A549 (cell line): ENCODE data around the gene MRPL18. TPM values are rescaled to one million over a fixed set of nuclear protein-coding genes. Genes with fewer than 3 reads are reported as not detected.

ENCODE experiments used
- ATAC-seq, 2 experiments: fragments of 200-7000 bp in 1 of 2; fragments of >200 bp in 1 of 2; cut with Nextera tagmentation in 1 of 2; cut with Tn5 transposase in 1 of 2; 3 replicates each; pipeline versions ENCODE4 v1.8.0 to v1.9.1; 2018 to 2020; ENCODE audit warnings: mild to moderate bottlenecking in 1 of 2, moderate library complexity in 1 of 2
- CTCF ChIA-PET: fragments of 300-600 bp; sonication (Branson Sonifier 250); formaldehyde crosslinking; extraction: SDS; loops from one replicate; lab custom pipeline; 2021; ENCODE audit warnings: antibody characterized with exemption, inconsistent platforms; lab: Yijun Ruan, JAX
- POLR2A ChIA-PET: fragments of 350-600 bp; formaldehyde crosslinking; extraction: SDS; loops from one replicate; lab custom pipeline; 2021; ENCODE audit warnings: antibody characterized with exemption, inconsistent platforms; lab: Yijun Ruan, JAX
- DNase-seq, 2 experiments: peaks; one replicate each; pipeline versions ENCODE4 v3.0.0 to v3.0.0-alpha.2; 2011 to 2016; ENCODE audit warnings: low read depth in 1 of 2, low spot score in 1 of 2
- FAIRE-seq: peaks from 2 replicates; lab custom pipeline; 2011; peaks lifted over from hg19 to GRCh38; lab: Jason Lieb, UNC
- H3K27ac ChIP-seq, 2 experiments: fragments of >200 bp; sonication (Bioruptor Twin); formaldehyde crosslinking; 3 replicates each; pipeline ENCODE4 v1.5.1; 2016 to 2017
- H3K4me1 ChIP-seq: fragments of >200 bp; sonication (Bioruptor Twin); formaldehyde crosslinking; 3 replicates; pipeline ENCODE4 v1.6.1; 2016
- H3K4me2 ChIP-seq: fragments of >200 bp; sonication (Bioruptor Twin); formaldehyde crosslinking; 3 replicates; pipeline ENCODE4 v1.6.1; 2016
- H3K4me3 ChIP-seq: fragments of >200 bp; sonication (Bioruptor Twin); formaldehyde crosslinking; 3 replicates; pipeline ENCODE4 v1.5.1; 2016
- H3K9me3 ChIP-seq: fragments of >200 bp; sonication (Bioruptor Twin); formaldehyde crosslinking; 3 replicates; pipeline ENCODE4 v1.6.1; 2016
- BHLHE40 ChIP-seq: IDR thresholded peaks from 2 replicates; pipeline ENCODE4 v1.6.1; 2012; ENCODE audit warnings: low read depth, low read length, inconsistent platforms
- CBX8 ChIP-seq: fragments of 200-600 bp; sonication (generic); IDR thresholded peaks from 2 replicates; pipeline ENCODE4 v1.6.1; 2016
- CHD4 ChIP-seq: fragments of 200-600 bp; sonication (generic); IDR thresholded peaks from 2 replicates; pipeline ENCODE4 v1.6.1; 2016; ENCODE audit warnings: antibody characterized with exemption, mild to moderate bottlenecking, borderline replicate concordance
- EHF ChIP-seq: fragments of 250-450 bp; sonication (Bioruptor Pico); IDR thresholded peaks from 2 replicates; pipeline ENCODE4 v1.5.0; 2020; ENCODE audit warnings: mild to moderate bottlenecking
- FOSB ChIP-seq: fragments of 250-450 bp; sonication (Bioruptor Pico); IDR thresholded peaks from 2 replicates; pipeline ENCODE4 v1.5.0; 2020; ENCODE audit warnings: mild to moderate bottlenecking, moderate library complexity
- FOXS1 ChIP-seq: fragments of 250-450 bp; sonication (Bioruptor Pico); IDR thresholded peaks from 2 replicates; pipeline ENCODE4 v1.5.0; 2020; ENCODE audit warnings: mild to moderate bottlenecking, moderate library complexity
- JUNB ChIP-seq: fragments of >200 bp; sonication (Bioruptor Twin); formaldehyde crosslinking; IDR thresholded peaks from 2 replicates; pipeline ENCODE4 v1.6.1; 2016
- MAFK ChIP-seq: fragments of 450-650 bp; IDR thresholded peaks from 2 replicates; pipeline ENCODE4 v1.6.1; 2014; ENCODE audit not compliant: partially characterized antibody
- MYC ChIP-seq: IDR thresholded peaks from 2 replicates; pipeline ENCODE4 v1.6.1; 2012; ENCODE audit warnings: mild to moderate bottlenecking, inconsistent platforms, low read length, improper control_type of control experiment, borderline replicate concordance
- NPAS2 ChIP-seq: fragments of 250-450 bp; sonication (Bioruptor Pico); IDR thresholded peaks from 2 replicates; pipeline ENCODE4 v1.8.0; 2022; ENCODE audit warnings: mild to moderate bottlenecking, moderate library complexity, borderline replicate concordance
- RAD21 ChIP-seq, 2 experiments: fragments of >200 bp in 1 of 2; sonication (Bioruptor Twin) in 1 of 2; formaldehyde crosslinking in 1 of 2; IDR thresholded peaks in 1 of 2; conservative IDR thresholded peaks in 1 of 2; 2 replicates in 1 of 2; 3 replicates in 1 of 2; pipeline ENCODE4 v1.6.1; 2012 to 2018; ENCODE audit warnings: inconsistent platforms in 1 of 2
- RCOR1 ChIP-seq: fragments of 150-350 bp; IDR thresholded peaks from 2 replicates; pipeline ENCODE4 v1.6.1; 2014; ENCODE audit warnings: antibody characterized with exemption, low read length, low read depth
- ZC3H11A ChIP-seq: fragments of 450-650 bp; IDR thresholded peaks from 2 replicates; pipeline ENCODE4 v1.6.1; 2014; ENCODE audit warnings: antibody characterized with exemption, mild to moderate bottlenecking
- ZNF302 ChIP-seq: fragments of 250-450 bp; sonication (Bioruptor Pico); IDR thresholded peaks from 2 replicates; pipeline ENCODE4 v1.9.0; 2021; ENCODE audit warnings: inconsistent platforms, mild to moderate bottlenecking, moderate library complexity
- WGBS: methylation state at CpG from one replicate; pipeline ENCODE4 v1.1.6; 2017; ENCODE audit errors: missing lambda C conversion rate; 5-methylcytosine and 5-hydroxymethylcytosine counted together
- polyA plus RNA-seq, 4 experiments: library from polyadenylated mRNA; depleted of rRNA in 3 of 4; stranded (reverse); fragments of >200 nt; fragmentation: RNase III in 1 of 4; extraction: RNeasy Plus Mini Kit Qiagen cat#74134 plus additional on column Dnase treatment in 1 of 4; gene quantifications; 2 replicates in 3 of 4; 3 replicates in 1 of 4; pipeline ENCODE4 v1.2.3, GENCODE V29; 2011 to 2017
- TF ChIP-seq, protein P1 (sequence below): fragments of >200 bp; sonication (Bioruptor Twin); formaldehyde crosslinking; IDR thresholded peaks from 3 replicates; pipeline ENCODE4 v1.6.1; 2016
- TF ChIP-seq, protein P2 (sequence below): fragments of 150-350 bp; IDR thresholded peaks from 2 replicates; pipeline ENCODE4 v1.6.1; 2014; ENCODE audit warnings: low read depth, mild to moderate bottlenecking, low read length
- TF ChIP-seq, protein P3 (sequence below): fragments of 450-650 bp; IDR thresholded peaks from 2 replicates; pipeline ENCODE4 v1.6.1; 2014; ENCODE audit warnings: antibody characterized with exemption
- TF ChIP-seq, protein P4 (sequence below): fragments of 250-450 bp; sonication (Bioruptor Pico); IDR thresholded peaks from 2 replicates; pipeline ENCODE4 v1.5.0; 2021; ENCODE audit warnings: mild to moderate bottlenecking, moderate library complexity, borderline replicate concordance
- TF ChIP-seq, protein P5 (sequence below): IDR thresholded peaks from 2 replicates; pipeline ENCODE4 v1.6.1; 2012; ENCODE audit warnings: low read depth, borderline replicate concordance
- TF ChIP-seq, protein P6 (sequence below): fragments of 200-600 bp; sonication (generic); IDR thresholded peaks from 2 replicates; pipeline ENCODE4 v1.6.1; 2016; ENCODE audit warnings: antibody characterized with exemption, mild to moderate bottlenecking, moderate library complexity
- TF ChIP-seq, protein P7 (sequence below): fragments of >200 bp; sonication (Bioruptor Twin); formaldehyde crosslinking; IDR thresholded peaks from 3 replicates; pipeline ENCODE4 v1.5.1; 2016
- TF ChIP-seq, protein P8 (sequence below): IDR thresholded peaks from 2 replicates; pipeline ENCODE4 v1.6.1; 2012
- TF ChIP-seq, protein P9 (sequence below): fragments of >200 bp; sonication (Bioruptor Twin); formaldehyde crosslinking; IDR thresholded peaks from 2 replicates; pipeline ENCODE4 v1.6.1; 2016

Gene MRPL18
- polyA plus RNA-seq, 2 of the 4 experiments (the other 2 are of a cell fraction) = 115 to 142 TPM

DNA sequence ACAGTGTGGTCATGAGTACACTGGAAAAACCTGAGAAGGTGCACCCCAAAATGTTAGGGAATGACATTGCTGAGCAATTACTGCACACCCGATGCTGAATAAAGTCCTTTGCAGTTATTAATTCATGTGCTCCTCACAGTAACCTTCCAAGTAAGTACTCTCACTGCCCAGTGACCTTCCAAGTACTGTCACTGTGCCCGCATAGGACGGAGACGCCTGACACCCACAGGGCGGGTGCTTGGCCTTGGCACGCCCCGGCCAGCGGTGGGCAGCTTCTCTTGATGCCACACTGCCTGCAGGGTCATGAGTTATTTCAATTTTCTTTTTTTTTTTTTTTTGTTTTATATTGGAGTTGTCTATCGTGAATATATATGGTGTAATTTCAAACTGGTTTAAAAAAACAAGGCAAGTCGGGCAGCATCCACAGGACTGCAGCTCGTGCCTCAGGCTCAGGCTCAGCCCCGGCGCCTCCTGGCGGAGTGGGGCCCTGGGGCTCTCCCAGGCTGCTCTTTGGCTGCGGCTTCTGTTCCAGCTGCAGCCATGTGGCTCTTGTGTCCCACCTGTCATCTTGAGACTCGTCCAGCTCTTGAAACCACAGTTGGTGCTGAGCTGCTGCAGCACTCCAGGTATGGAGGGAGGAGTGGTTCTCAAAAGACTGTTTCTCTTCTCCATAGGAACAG, 36.8 kb downstream of the MRPL18 start:
- H3K9me3 ChIP-seq = no peaks in the 10 kb centered on the region
- TF ChIP-seq, protein P1, sequence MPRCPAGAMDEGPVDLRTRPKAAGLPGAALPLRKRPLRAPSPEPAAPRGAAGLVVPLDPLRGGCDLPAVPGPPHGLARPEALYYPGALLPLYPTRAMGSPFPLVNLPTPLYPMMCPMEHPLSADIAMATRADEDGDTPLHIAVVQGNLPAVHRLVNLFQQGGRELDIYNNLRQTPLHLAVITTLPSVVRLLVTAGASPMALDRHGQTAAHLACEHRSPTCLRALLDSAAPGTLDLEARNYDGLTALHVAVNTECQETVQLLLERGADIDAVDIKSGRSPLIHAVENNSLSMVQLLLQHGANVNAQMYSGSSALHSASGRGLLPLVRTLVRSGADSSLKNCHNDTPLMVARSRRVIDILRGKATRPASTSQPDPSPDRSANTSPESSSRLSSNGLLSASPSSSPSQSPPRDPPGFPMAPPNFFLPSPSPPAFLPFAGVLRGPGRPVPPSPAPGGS = no peak
- TF ChIP-seq, protein P2, sequence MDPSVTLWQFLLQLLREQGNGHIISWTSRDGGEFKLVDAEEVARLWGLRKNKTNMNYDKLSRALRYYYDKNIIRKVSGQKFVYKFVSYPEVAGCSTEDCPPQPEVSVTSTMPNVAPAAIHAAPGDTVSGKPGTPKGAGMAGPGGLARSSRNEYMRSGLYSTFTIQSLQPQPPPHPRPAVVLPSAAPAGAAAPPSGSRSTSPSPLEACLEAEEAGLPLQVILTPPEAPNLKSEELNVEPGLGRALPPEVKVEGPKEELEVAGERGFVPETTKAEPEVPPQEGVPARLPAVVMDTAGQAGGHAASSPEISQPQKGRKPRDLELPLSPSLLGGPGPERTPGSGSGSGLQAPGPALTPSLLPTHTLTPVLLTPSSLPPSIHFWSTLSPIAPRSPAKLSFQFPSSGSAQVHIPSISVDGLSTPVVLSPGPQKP = no peak
- TF ChIP-seq, protein P3, sequence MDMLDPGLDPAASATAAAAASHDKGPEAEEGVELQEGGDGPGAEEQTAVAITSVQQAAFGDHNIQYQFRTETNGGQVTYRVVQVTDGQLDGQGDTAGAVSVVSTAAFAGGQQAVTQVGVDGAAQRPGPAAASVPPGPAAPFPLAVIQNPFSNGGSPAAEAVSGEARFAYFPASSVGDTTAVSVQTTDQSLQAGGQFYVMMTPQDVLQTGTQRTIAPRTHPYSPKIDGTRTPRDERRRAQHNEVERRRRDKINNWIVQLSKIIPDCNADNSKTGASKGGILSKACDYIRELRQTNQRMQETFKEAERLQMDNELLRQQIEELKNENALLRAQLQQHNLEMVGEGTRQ = no peak
- no peak for TF ChIP-seq RCOR1
- no peak for TF ChIP-seq FOXS1 (CRISPR knock-in tag)
- TF ChIP-seq BHLHE40 = no peak
- no peak for TF ChIP-seq MAFK
- TF ChIP-seq, protein P4, sequence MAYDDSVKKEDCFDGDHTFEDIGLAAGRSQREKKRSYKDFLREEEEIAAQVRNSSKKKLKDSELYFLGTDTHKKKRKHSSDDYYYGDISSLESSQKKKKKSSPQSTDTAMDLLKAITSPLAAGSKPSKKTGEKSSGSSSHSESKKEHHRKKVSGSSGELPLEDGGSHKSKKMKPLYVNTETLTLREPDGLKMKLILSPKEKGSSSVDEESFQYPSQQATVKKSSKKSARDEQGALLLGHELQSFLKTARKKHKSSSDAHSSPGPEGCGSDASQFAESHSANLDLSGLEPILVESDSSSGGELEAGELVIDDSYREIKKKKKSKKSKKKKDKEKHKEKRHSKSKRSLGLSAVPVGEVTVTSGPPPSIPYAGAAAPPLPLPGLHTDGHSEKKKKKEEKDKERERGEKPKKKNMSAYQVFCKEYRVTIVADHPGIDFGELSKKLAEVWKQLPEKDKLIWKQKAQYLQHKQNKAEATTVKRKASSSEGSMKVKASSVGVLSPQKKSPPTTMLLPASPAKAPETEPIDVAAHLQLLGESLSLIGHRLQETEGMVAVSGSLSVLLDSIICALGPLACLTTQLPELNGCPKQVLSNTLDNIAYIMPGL (CRISPR knock-in tag) = no peak
- TF ChIP-seq RAD21 (conservative IDR thresholded peaks at IDR 0.05 in 1 of 2, IDR thresholded peaks at IDR 0.05 in 1 of 2) = no peak
- no peak for TF ChIP-seq ZC3H11A
- no peak for TF ChIP-seq ZNF302 (CRISPR knock-in tag)
- TF ChIP-seq EHF (CRISPR knock-in tag) = no peak
- ChIA-PET POLR2A (no interaction called here), CTCF (interaction anchor here (0.6 kb wide), 1 partner anchor 18 kb away, joined by 3 read pairs; no protein-coding TSS in a partner anchor)
- H3K27ac ChIP-seq = no peak overlapping the region
- no peak for ATAC-seq
- 80% methylated on average over 14 of the region's 16 CpGs for WGBS
- no peak for FAIRE-seq
- no peaks in the 10 kb centered on the region for H3K4me1 ChIP-seq
- H3K4me3 ChIP-seq = no peak overlapping the region
- DNase-seq = no peak
- no peak overlapping the region for H3K4me2 ChIP-seq

DNA sequence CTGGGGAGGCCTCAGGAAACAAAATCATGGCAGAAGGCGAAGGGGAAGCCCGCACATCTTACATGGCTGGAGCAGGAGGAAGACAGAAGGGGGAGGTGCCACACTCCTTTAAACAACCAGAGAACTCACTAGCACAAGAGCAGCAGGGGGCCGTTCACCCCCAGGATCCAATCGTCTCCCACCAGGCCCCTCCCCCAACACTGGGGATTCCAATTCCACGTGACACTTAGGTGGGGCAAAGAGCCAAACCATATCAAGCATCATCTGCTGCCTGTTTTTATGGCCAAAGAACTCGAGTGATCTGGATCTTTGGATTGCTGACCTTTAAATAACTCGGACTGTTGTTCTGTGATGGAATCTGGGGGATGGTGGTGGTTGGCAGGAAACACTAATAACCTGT, 37.8 kb downstream of the MRPL18 start:
- DNase-seq (no peak), ATAC-seq (no peak), FAIRE-seq (no peak)
- POLR2A ChIA-PET = no interaction called here
- no peak overlapping the region for H3K4me3 ChIP-seq
- H3K4me1 ChIP-seq = no peaks in the 10 kb centered on the region
- no peaks in the 10 kb centered on the region for H3K9me3 ChIP-seq
- CTCF ChIA-PET = interaction anchor here (0.9 kb wide), 1 partner anchor 16 kb away, joined by 5 read pairs; no protein-coding TSS in a partner anchor
- 44% methylated on average over 7 of the region's 7 CpGs for WGBS
- H3K27ac ChIP-seq = no peak overlapping the region
- H3K4me2 ChIP-seq = no peak overlapping the region
- TF ChIP-seq, protein P5, sequence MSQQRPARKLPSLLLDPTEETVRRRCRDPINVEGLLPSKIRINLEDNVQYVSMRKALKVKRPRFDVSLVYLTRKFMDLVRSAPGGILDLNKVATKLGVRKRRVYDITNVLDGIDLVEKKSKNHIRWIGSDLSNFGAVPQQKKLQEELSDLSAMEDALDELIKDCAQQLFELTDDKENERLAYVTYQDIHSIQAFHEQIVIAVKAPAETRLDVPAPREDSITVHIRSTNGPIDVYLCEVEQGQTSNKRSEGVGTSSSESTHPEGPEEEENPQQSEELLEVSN = no peak
- TF ChIP-seq, protein P6, sequence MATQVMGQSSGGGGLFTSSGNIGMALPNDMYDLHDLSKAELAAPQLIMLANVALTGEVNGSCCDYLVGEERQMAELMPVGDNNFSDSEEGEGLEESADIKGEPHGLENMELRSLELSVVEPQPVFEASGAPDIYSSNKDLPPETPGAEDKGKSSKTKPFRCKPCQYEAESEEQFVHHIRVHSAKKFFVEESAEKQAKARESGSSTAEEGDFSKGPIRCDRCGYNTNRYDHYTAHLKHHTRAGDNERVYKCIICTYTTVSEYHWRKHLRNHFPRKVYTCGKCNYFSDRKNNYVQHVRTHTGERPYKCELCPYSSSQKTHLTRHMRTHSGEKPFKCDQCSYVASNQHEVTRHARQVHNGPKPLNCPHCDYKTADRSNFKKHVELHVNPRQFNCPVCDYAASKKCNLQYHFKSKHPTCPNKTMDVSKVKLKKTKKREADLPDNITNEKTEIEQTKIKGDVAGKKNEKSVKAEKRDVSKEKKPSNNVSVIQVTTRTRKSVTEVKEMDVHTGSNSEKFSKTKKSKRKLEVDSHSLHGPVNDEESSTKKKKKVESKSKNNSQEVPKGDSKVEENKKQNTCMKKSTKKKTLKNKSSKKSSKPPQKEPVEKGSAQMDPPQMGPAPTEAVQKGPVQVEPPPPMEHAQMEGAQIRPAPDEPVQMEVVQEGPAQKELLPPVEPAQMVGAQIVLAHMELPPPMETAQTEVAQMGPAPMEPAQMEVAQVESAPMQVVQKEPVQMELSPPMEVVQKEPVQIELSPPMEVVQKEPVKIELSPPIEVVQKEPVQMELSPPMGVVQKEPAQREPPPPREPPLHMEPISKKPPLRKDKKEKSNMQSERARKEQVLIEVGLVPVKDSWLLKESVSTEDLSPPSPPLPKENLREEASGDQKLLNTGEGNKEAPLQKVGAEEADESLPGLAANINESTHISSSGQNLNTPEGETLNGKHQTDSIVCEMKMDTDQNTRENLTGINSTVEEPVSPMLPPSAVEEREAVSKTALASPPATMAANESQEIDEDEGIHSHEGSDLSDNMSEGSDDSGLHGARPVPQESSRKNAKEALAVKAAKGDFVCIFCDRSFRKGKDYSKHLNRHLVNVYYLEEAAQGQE = no peak
- TF ChIP-seq JUNB = no peak
- TF ChIP-seq MYC = no peak
- no peak for TF ChIP-seq CHD4
- TF ChIP-seq FOSB (CRISPR knock-in tag) = no peak
- TF ChIP-seq EHF (CRISPR knock-in tag) = no peak
- TF ChIP-seq ZC3H11A = no peak
- TF ChIP-seq NPAS2 (CRISPR knock-in tag) = no peak
- no peak for TF ChIP-seq BHLHE40
- TF ChIP-seq, protein P7, sequence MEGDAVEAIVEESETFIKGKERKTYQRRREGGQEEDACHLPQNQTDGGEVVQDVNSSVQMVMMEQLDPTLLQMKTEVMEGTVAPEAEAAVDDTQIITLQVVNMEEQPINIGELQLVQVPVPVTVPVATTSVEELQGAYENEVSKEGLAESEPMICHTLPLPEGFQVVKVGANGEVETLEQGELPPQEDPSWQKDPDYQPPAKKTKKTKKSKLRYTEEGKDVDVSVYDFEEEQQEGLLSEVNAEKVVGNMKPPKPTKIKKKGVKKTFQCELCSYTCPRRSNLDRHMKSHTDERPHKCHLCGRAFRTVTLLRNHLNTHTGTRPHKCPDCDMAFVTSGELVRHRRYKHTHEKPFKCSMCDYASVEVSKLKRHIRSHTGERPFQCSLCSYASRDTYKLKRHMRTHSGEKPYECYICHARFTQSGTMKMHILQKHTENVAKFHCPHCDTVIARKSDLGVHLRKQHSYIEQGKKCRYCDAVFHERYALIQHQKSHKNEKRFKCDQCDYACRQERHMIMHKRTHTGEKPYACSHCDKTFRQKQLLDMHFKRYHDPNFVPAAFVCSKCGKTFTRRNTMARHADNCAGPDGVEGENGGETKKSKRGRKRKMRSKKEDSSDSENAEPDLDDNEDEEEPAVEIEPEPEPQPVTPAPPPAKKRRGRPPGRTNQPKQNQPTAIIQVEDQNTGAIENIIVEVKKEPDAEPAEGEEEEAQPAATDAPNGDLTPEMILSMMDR = no peak
- no peak for TF ChIP-seq CBX8
- TF ChIP-seq, protein P8, sequence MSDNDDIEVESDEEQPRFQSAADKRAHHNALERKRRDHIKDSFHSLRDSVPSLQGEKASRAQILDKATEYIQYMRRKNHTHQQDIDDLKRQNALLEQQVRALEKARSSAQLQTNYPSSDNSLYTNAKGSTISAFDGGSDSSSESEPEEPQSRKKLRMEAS = no peak
- TF ChIP-seq, protein P9, sequence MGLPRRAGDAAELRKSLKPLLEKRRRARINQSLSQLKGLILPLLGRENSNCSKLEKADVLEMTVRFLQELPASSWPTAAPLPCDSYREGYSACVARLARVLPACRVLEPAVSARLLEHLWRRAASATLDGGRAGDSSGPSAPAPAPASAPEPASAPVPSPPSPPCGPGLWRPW = no peak
